ENCODE results near the gene PLOD2. TPM values are rescaled to one million over a fixed set of nuclear protein-coding genes. Genes with fewer than 3 reads are reported as not detected.

Gene PLOD2
- total RNA-seq, 1 experiment from 2014 or later = 19.3 TPM

DNA sequence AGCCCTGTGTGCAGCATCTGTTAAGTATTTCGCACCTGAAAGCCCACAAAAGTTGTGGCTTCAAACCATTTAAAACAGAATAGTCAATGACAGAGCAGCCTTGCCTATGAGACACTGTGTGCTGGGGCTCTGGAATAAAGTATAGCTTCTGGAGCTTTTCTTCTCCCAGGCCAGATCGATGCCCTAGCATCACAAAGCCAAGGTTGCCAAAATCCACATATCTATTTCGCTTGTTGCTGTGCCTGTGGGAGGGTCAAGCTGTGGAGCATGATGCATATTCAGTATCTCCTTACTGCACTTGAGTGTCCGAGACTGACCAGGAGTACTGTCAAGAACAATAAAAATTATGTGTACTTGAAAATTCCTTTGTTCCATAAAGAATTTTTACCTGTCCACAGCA lies 7.6 kb downstream of the PLOD2 start:
- Histone ChIP-seq H3K4ac (ENCODE audit: low read depth, low read length) (no peak overlapping the region), H2BK20ac (ENCODE audit: low read depth, low read length, poor library complexity, severe bottlenecking) (no peak overlapping the region), H3K79me2 (ENCODE audit: insufficient read depth, low read length) (peaks cover 4% of the 10 kb centered on the region; the same call in 1 of the 2 replicates), H2BK12ac (ENCODE audit: insufficient read length, low read depth, low read length) (no peak overlapping the region), H3K4me2 (ENCODE audit: insufficient read depth, insufficient read length, low read length) (no peak overlapping the region), H3K23me2 (ENCODE audit: insufficient read length, low read depth, low read length, poor library complexity, severe bottlenecking) (no peaks in the 10 kb centered on the region), H3K23ac (ENCODE audit: insufficient read length, low read depth, low read length) (no peak overlapping the region), H3K9me3 (ENCODE audit: control insufficient read depth, low read depth, low read length) (no peaks in the 10 kb centered on the region), H2BK15ac (ENCODE audit: low read depth, low read length) (no peak overlapping the region), H4K5ac (ENCODE audit: insufficient read length, low read depth, low read length) (no peak overlapping the region), H3K9ac (ENCODE audit: extremely low read depth, insufficient read length, low read length) (no peak overlapping the region), H3K4me1 (ENCODE audit: insufficient read depth, low read length) (peaks cover 2% of the 10 kb centered on the region), H3K56ac (ENCODE audit: insufficient read length, low read depth, low read length) (no peak overlapping the region), H3K14ac (ENCODE audit: insufficient read depth, low read length) (no peak overlapping the region), H2AFZ (ENCODE audit: low read length) (no peak overlapping the region), H3K27me3 (ENCODE audit: insufficient read depth, low read length) (no peaks in the 10 kb centered on the region), H3K27ac (ENCODE audit: insufficient read length, low read depth, low read length) (no peak overlapping the region), H4K20me1 (ENCODE audit: control insufficient read depth, insufficient read depth, insufficient read length) (no peaks in the 10 kb centered on the region), H3K79me1 (ENCODE audit: insufficient read depth, low read depth, low read length, poor library complexity, severe bottlenecking) (no peaks in the 10 kb centered on the region), H2AK5ac (ENCODE audit: insufficient read length, low read length) (no peak overlapping the region), H4K8ac (replicated peaks; ENCODE audit: insufficient read length, low read depth, low read length) (no peak overlapping the region), H2BK5ac (ENCODE audit: insufficient read length, low read length) (no peak overlapping the region), H4K91ac (ENCODE audit: insufficient read length, low read depth, low read length) (no peak overlapping the region), H3T11ph (ENCODE audit: low read length) (no peak overlapping the region), H2BK120ac (ENCODE audit: low read depth, low read length, poor library complexity, severe bottlenecking) (no peak overlapping the region), H3K18ac (ENCODE audit: insufficient read length, low read depth, low read length) (no peak overlapping the region)
- Mint-ChIP-seq H3K27me3 (ENCODE audit: low read depth) (no peaks in the 10 kb centered on the region), H3K27ac (peak overlapping the region in 1 of 3 experiments; percentile 9; a peak in 2 of 7 replicates), H3K4me3 (no peak overlapping the region; a peak in 1 of 5 replicates), H3K36me3 (ENCODE audit: insufficient read depth in 1 of 3, low read depth in 3 of 3) (no peaks in the 10 kb centered on the region; a peak in 1 of 7 replicates), H3K9me3 (no peaks in the 10 kb centered on the region), H3K4me1 (peaks cover 16 to 33% of the 10 kb centered on the region in 2 experiments)
- no peak for TF ChIP-seq CTCF (conservative IDR thresholded peaks at IDR 0.05)
- no CpG with 5 or more reads among the region's 4 CpGs for WGBS (ENCODE audit: extremely low coverage, insufficient read length, low lambda C conversion rate)
- no peak for DNase-seq

All from H9 (cell line).